COLO668 (cell line): ENCODE results near the gene ATRIP.
"Not testable (repeated sequence)": the region's sequence is repeated elsewhere in the genome, so short reads cannot be mapped to it uniquely, and the experiment has no call there.

Experiments used
- DNase-seq: peaks from one replicate; lab custom pipeline; 2025; ENCODE audit not compliant: unreplicated experiment; lab: John Stamatoyannopoulos, UW

ATRIP gene

GRCh38 chr3:48446425-48447193 lies at the start of gene ATRIP:
TSS of gene ATRIP (plus strand) at chr3:48446737. CDS start at chr3:48446846, 109 bp downstream.
- DNase-seq = peak; percentile 91

GRCh38 chr3:48397767-48398681 lies 48.5 kb upstream of the ATRIP start:
- DNase-seq = no peak

- no peak for DNase-seq
These were observed 47.7 kb upstream of the ATRIP start for GRCh38 chr3:48398701-48399386.

- no peak for DNase-seq
These were observed 47.0 kb upstream of the ATRIP start for GRCh38 chr3:48399387-48400172.

GRCh38 chr3:48400824-48401433 lies 45.6 kb upstream of the ATRIP start:
- peak; percentile 31 for DNase-seq

- not testable (repeated sequence) for DNase-seq
These were observed 45.1 kb upstream of the ATRIP start for GRCh38 chr3:48401434-48401901.

GRCh38 chr3:48402281-48402732 lies 44.2 kb upstream of the ATRIP start:
- DNase-seq = no peak

- no peak for DNase-seq
These were observed 43.6 kb upstream of the ATRIP start for GRCh38 chr3:48402907-48403306.

- no peak for DNase-seq
These were observed 42.8 kb upstream of the ATRIP start for GRCh38 chr3:48403533-48404439.

- no peak for DNase-seq
These were observed 41.8 kb upstream of the ATRIP start for GRCh38 chr3:48404440-48405342.

GRCh38 chr3:48405343-48405881 lies 41.1 kb upstream of the ATRIP start:
- DNase-seq = no peak

- no peak for DNase-seq
These were observed 40.6 kb upstream of the ATRIP start for GRCh38 chr3:48405971-48406370.

GRCh38 chr3:48406443-48407431 lies 39.8 kb upstream of the ATRIP start:
- no peak for DNase-seq

- DNase-seq = no peak
These were observed 38.9 kb upstream of the ATRIP start for GRCh38 chr3:48407542-48408099.

- DNase-seq = no peak
These were observed 37.7 kb upstream of the ATRIP start for GRCh38 chr3:48408823-48409281.
